Endothelial cell of umbilical vein (primary cell): Measurements from ENCODE around the gene ANKRD13D. TPM values are rescaled to one million over a fixed set of nuclear protein-coding genes. Genes with fewer than 3 reads are reported as not detected.

ENCODE experiments used
- BruUV-seq: library from RNA; stranded (reverse); fragments of 400-500 nt; replicated peaks from 2 replicates; lab custom pipeline; 2021; lab: Mats Ljungman, UMichigan
- CTCF ChIA-PET: fragments of 300-600, 350-600 bp; sonication (Branson Sonifier 250); formaldehyde crosslinking; loops from one replicate; lab custom pipeline; 2021; ENCODE audit warnings: antibody characterized with exemption, inconsistent platforms; lab: Charles Lee
- POLR2A ChIA-PET: fragments of 300-600, 350-600 bp; sonication (Branson Sonifier 250); formaldehyde crosslinking; loops from one replicate; lab custom pipeline; 2021; ENCODE audit warnings: antibody characterized with exemption, inconsistent platforms; lab: Charles Lee
- DNase-seq: peaks from one replicate; pipeline ENCODE4 v3.0.0-alpha.2; 2011; ENCODE audit warnings: low read depth, low spot score
- FAIRE-seq: peaks from 2 replicates; lab custom pipeline; 2011; peaks lifted over from hg19 to GRCh38; lab: Jason Lieb, UNC
- H2AFZ ChIP-seq: 2 replicates; pipeline ENCODE4 v1.6.0; 2012; ENCODE audit warnings: low read depth, low read length, control low read depth, inconsistent platforms
- H3K27ac ChIP-seq: 2 replicates; pipeline ENCODE4 v1.5.1; 2011; ENCODE audit warnings: low read depth, mild to moderate bottlenecking, control low read depth, low read length, moderate library complexity; ENCODE audit not compliant: insufficient read depth
- H3K27me3 ChIP-seq, 2 experiments: 2 replicates each; pipeline versions ENCODE4 v1.6.0 to v1.6.1; 2011; ENCODE audit warnings: low read length in 2 of 2, mixed read lengths in 1 of 2; ENCODE audit not compliant: control insufficient read depth in 2 of 2, insufficient read depth in 2 of 2
- H3K36me3 ChIP-seq, 2 experiments: 2 replicates in 1 of 2; 3 replicates in 1 of 2; pipeline ENCODE4 v1.5.1; 2011; ENCODE audit warnings: low read length in 2 of 2, mild to moderate bottlenecking in 1 of 2, moderate library complexity in 1 of 2; ENCODE audit not compliant: control insufficient read depth in 2 of 2, insufficient read depth in 2 of 2; ENCODE audit errors: extremely low read depth in 1 of 2
- H3K4me1 ChIP-seq: 3 replicates; pipeline ENCODE4 v1.5.1; 2011; ENCODE audit warnings: mild to moderate bottlenecking, low read length; ENCODE audit not compliant: control insufficient read depth, insufficient read depth; ENCODE audit errors: extremely low read depth
- H3K4me2 ChIP-seq: 2 replicates; pipeline ENCODE4 v1.6.1; 2011; ENCODE audit warnings: low read length, control low read depth, mixed read lengths; ENCODE audit not compliant: insufficient read depth
- H3K4me3 ChIP-seq, 3 experiments: fragments of 200-600 bp in 1 of 3; sonication (generic), shearing (Covaris generic) in 1 of 3; replicated peaks in 1 of 3; 2 replicates each; pipeline ENCODE4 v1.5.1; 2011 to 2016; ENCODE audit warnings: control low read depth in 3 of 3, low read length in 3 of 3, mild to moderate bottlenecking in 2 of 3, inconsistent platforms in 1 of 3, low read depth in 1 of 3, moderate library complexity in 1 of 3; ENCODE audit not compliant: insufficient read depth in 1 of 3
- H3K79me2 ChIP-seq: 2 replicates; pipeline ENCODE4 v1.6.0; 2012; ENCODE audit warnings: low read length, inconsistent platforms; ENCODE audit not compliant: control insufficient read depth, insufficient read depth
- H3K9ac ChIP-seq: replicated peaks from 2 replicates; pipeline ENCODE3; 2011; ENCODE audit warnings: low read length, control low read depth; ENCODE audit not compliant: insufficient read depth; ENCODE audit errors: extremely low read depth
- H3K9me1 ChIP-seq: replicated peaks from 3 replicates; pipeline ENCODE4 v1.6.0; 2011; ENCODE audit warnings: mild to moderate bottlenecking, low read length; ENCODE audit not compliant: control insufficient read depth, insufficient read depth; ENCODE audit errors: extremely low read depth
- H3K9me3 ChIP-seq: replicated peaks from 2 replicates; pipeline ENCODE4 v1.5.1; 2012; ENCODE audit warnings: low read length, inconsistent platforms; ENCODE audit not compliant: control insufficient read depth, insufficient read depth
- H4K20me1 ChIP-seq: replicated peaks from 2 replicates; pipeline ENCODE3; 2011; ENCODE audit warnings: mild to moderate bottlenecking, low read length; ENCODE audit not compliant: control insufficient read depth, insufficient read depth; ENCODE audit errors: extremely low read depth
- CTCF ChIP-seq, 2 donors: IDR thresholded peaks; 1 replicate in 1 of 2; 2 replicates in 1 of 2; pipeline ENCODE4 v1.5.1; 2011; ENCODE audit warnings: low read length in 2 of 2, mild to moderate bottlenecking in 2 of 2, moderate library complexity in 2 of 2, control low read depth in 1 of 2, inconsistent platforms in 1 of 2, low read depth in 1 of 2; ENCODE audit not compliant: insufficient read depth in 1 of 2; ENCODE audit errors: extremely low read depth in 1 of 2
- FOS ChIP-seq: IDR thresholded peaks from 2 replicates; pipeline ENCODE4 v1.6.1; 2011; ENCODE audit warnings: mild to moderate bottlenecking, low read length, moderate library complexity, borderline replicate concordance; ENCODE audit not compliant: insufficient read depth
- GATA2 ChIP-seq: IDR thresholded peaks from 2 replicates; pipeline ENCODE4 v1.7.0; 2011; ENCODE audit warnings: low read depth, mild to moderate bottlenecking, moderate library complexity, mixed read lengths, low read length; ENCODE audit not compliant: insufficient read length, insufficient read depth
- JUN ChIP-seq: IDR thresholded peaks from 2 replicates; pipeline ENCODE4 v1.6.1; 2011; ENCODE audit warnings: borderline replicate concordance, low read depth; ENCODE audit not compliant: insufficient read length, insufficient read depth
- MAX ChIP-seq: IDR thresholded peaks from 2 replicates; pipeline ENCODE4 v1.6.1; 2011; ENCODE audit not compliant: insufficient read depth, insufficient read length
- MYC ChIP-seq: IDR thresholded peaks from one replicate; pipeline ENCODE4 v1.6.1; 2011; ENCODE audit warnings: mild to moderate bottlenecking, low read depth, low read length
- POLR2A ChIP-seq: IDR thresholded peaks from 2 replicates; pipeline ENCODE4 v1.6.1; 2012; ENCODE audit warnings: low read depth, mild to moderate bottlenecking, control low read depth, low read length
- POLR2AphosphoS5 ChIP-seq: IDR thresholded peaks from 2 replicates; pipeline ENCODE4 v1.6.1; 2012; ENCODE audit warnings: low read depth, mild to moderate bottlenecking, control low read depth, low read length, moderate library complexity; ENCODE audit not compliant: insufficient read depth
- dilution Hi-C: fragments of 300-500 bp; cut with MboI; formaldehyde crosslinking; loops from one replicate; pipeline ENCODE4 v1.15.0; 2019; ENCODE audit warnings: low sequenced_read_pairs; ENCODE audit not compliant: extremely low pct_ligation_motif_present
- intact Hi-C: fragments of 100-400 bp; cut with micrococcal nuclease; formaldehyde crosslinking; loops from one replicate; pipeline ENCODE4 v1.10.0; 2022
- polyA plus RNA-seq, 4 experiments: library from polyadenylated mRNA; depleted of rRNA in 3 of 4; stranded (reverse) in 3 of 4; unstranded in 1 of 4; fragments of >200 nt; gene quantifications; 2 replicates each; pipeline versions ENCODE4 v1.2.1 to v1.2.3, GENCODE V29; 2011 to 2012; ENCODE audit warnings: missing spikeins in 1 of 4
- total RNA-seq: library from RNA; stranded (reverse); gene quantifications from 2 replicates; pipeline ENCODE4 v1.2.3, GENCODE V29; 2021

ANKRD13D gene
- total and polyA plus RNA-seq, 2 donors (not counting 3 experiments of a cell fraction or from before 2014, with no cell fraction given), result 43.5 to 57.5 TPM

- H4K20me1 ChIP-seq, result no peaks in the 10 kb centered on the region
- intact Hi-C loops, result loop anchor here (1.0 to 2.0 kb wide), 6 partner anchors 10 to 87 kb away; partner anchors contain the start of genes GRK2 and SSH3
- DNase-seq, result no peak
- no peaks in the 10 kb centered on the region for H3K9me3 ChIP-seq
- H3K27ac ChIP-seq, result peak overlapping the region; percentile 61
- ChIA-PET POLR2A (interaction anchor here (0.5 to 2.5 kb wide), 2 partner anchors 10 to 29 kb away, joined by 6 to 9 read pairs; no protein-coding TSS in a partner anchor), CTCF (interaction anchor here (1.6 to 3.0 kb wide), 6 partner anchors 10 to 30 kb away, joined by 6 to 32 read pairs (median 13); partner anchors contain the start of genes GRK2 and SSH3)
- TF ChIP-seq GATA2 (no peak), POLR2A (no peak), MYC (no peak), FOS (no peak), CTCF (IDR thresholded peaks at IDR 0.05; ENCODE audit: extremely low read depth in 1 of 2, insufficient read depth in 1 of 2, low read depth in 1 of 2, low read length in 2 of 2) (no peak), JUN (no peak), POLR2AphosphoS5 (no peak), MAX (no peak)
- dilution Hi-C loops, result no loop called here
- no peak overlapping the region for H2AFZ ChIP-seq
- TSS peak; percentile 82 for BruUV-seq
- H3K4me3 ChIP-seq, result no peak overlapping the region
- peak overlapping the region; percentile 60 for H3K4me2 ChIP-seq
- FAIRE-seq, result no peak
- peaks cover 20% of the 10 kb centered on the region for H3K79me2 ChIP-seq
- H3K36me3 ChIP-seq, result peaks cover 0 to 37% of the 10 kb centered on the region in 2 experiments
- peak overlapping the region; percentile 25 for H3K9ac ChIP-seq
- H3K4me1 ChIP-seq, result peaks cover 22% of the 10 kb centered on the region
- no peaks in the 10 kb centered on the region for H3K27me3 ChIP-seq
- H3K9me1 ChIP-seq, result no peaks in the 10 kb centered on the region
These were observed 1.5 kb upstream of the ANKRD13D start for GRCh38 chr11:67287355-67288197.
